Bronchial epithelial cell (primary cell): ENCODE results near the gene EDC3. TPM values are rescaled to one million over a fixed set of nuclear protein-coding genes. Genes with fewer than 3 reads are reported as not detected.
A peak's percentile ranks its signal among the peaks of the same experiment; 100 is the strongest.

Source experiments
- DNase-seq: peaks from one replicate; pipeline ENCODE4 v3.0.0-alpha.2; 2010; ENCODE audit warnings: low read depth
- FAIRE-seq: peaks from 2 replicates; lab custom pipeline; 2011; peaks lifted over from hg19 to GRCh38; lab: Jason Lieb, UNC
- H3K27me3 ChIP-seq: 2 replicates; pipeline ENCODE4 v1.5.1; 2011; ENCODE audit warnings: low read length; ENCODE audit not compliant: control insufficient read depth, insufficient read depth
- H3K36me3 ChIP-seq: 2 replicates; pipeline ENCODE4 v1.5.1; 2011; ENCODE audit warnings: low read length; ENCODE audit not compliant: control insufficient read depth, insufficient read depth
- H3K4me3 ChIP-seq: 2 replicates; pipeline ENCODE4 v1.5.1; 2011; ENCODE audit warnings: mild to moderate bottlenecking, low read depth, low read length, control low read depth
- CTCF ChIP-seq: IDR thresholded peaks from 2 replicates; pipeline ENCODE4 v1.5.1; 2011; ENCODE audit warnings: mild to moderate bottlenecking, moderate library complexity, low read length, control low read depth, inconsistent platforms; ENCODE audit not compliant: insufficient read depth, severe bottlenecking
- total RNA-seq: library from RNA; depleted of rRNA; stranded (reverse); fragments of >200 nt; gene quantifications from 2 replicates; pipeline ENCODE4 v1.2.1, GENCODE V29; 2014

EDC3 gene
- total RNA-seq, 1 donor from 2014 or later, result 6.1 TPM

- FAIRE-seq, result no peak
- Histone ChIP-seq H3K27me3 (no peaks in the 10 kb centered on the region), H3K36me3 (no peaks in the 10 kb centered on the region), H3K4me3 (peak overlapping the region; percentile 66)
- DNase-seq, result no peak
- TF ChIP-seq CTCF, result no peak
These were observed 540 bp upstream of the EDC3 start for GRCh38 chr15:74696398-74696729.

GRCh38 chr15:74692327-74692726 lies 3.5 kb downstream of the EDC3 start:
- no peak for TF ChIP-seq CTCF
- H3K4me3 ChIP-seq, result no peak overlapping the region
- DNase-seq, result no peak
- no peaks in the 10 kb centered on the region for H3K27me3 ChIP-seq
- no peak for FAIRE-seq
- H3K36me3 ChIP-seq, result no peaks in the 10 kb centered on the region

- Histone ChIP-seq H3K4me3 (no peak overlapping the region), H3K36me3 (peaks cover 3% of the 10 kb centered on the region), H3K27me3 (no peaks in the 10 kb centered on the region)
- DNase-seq, result no peak
- TF ChIP-seq CTCF, result no peak
- no peak for FAIRE-seq
These were observed 12.1 kb downstream of the EDC3 start for GRCh38 chr15:74683758-74684157.

GRCh38 chr15:74682954-74683353 lies 12.9 kb downstream of the EDC3 start:
- FAIRE-seq (no peak), DNase-seq (no peak)
- no peak for TF ChIP-seq CTCF

GRCh38 chr15:74680456-74680855 lies 15.4 kb downstream of the EDC3 start:
- Histone ChIP-seq H3K36me3 (no peaks in the 10 kb centered on the region), H3K27me3 (no peaks in the 10 kb centered on the region), H3K4me3 (no peak overlapping the region)
- FAIRE-seq (no peak), DNase-seq (no peak)
- no peak for TF ChIP-seq CTCF

More at GRCh38 chr15:74682954-74683353, 12.9 kb downstream of the EDC3 start:
- H3K27me3 ChIP-seq, result no peaks in the 10 kb centered on the region
- no peak overlapping the region for H3K4me3 ChIP-seq
- peaks cover 3% of the 10 kb centered on the region for H3K36me3 ChIP-seq

GRCh38 chr15:74676801-74677200 lies 19.0 kb downstream of the EDC3 start:
- no peaks in the 10 kb centered on the region for H3K27me3 ChIP-seq
- no peak overlapping the region for H3K4me3 ChIP-seq
- DNase-seq, result no peak
- TF ChIP-seq CTCF, result no peak
- FAIRE-seq, result no peak
- H3K36me3 ChIP-seq, result peaks cover 4% of the 10 kb centered on the region
